ENCODE results near the gene LRP3. TPM values are rescaled to one million over a fixed set of nuclear protein-coding genes. Genes with fewer than 3 reads are reported as not detected.

Gene LRP3
- total RNA-seq, 5 donors from 2014 or later (not counting 1 experiment from before 2014, with no cell fraction given) = 0.13 to 0.55 (median 0.19) TPM; not detected in 2

GRCh38 chr19:33251526-33252090 lies 57.5 kb downstream of the LRP3 start:
- no peak for ATAC-seq (replicated peaks in 1 of 4)
- Histone ChIP-seq H3K9me3 (no peaks in the 10 kb centered on the region), H3K36me3 (ENCODE audit: control insufficient read depth in 2 of 2, extremely low read depth in 1 of 2, insufficient read depth in 1 of 2, low read length in 1 of 2) (no peaks in the 10 kb centered on the region), H3K4me3 (ENCODE audit: control insufficient read depth in 1 of 2, extremely low read depth in 1 of 2, low read length in 1 of 2) (no peak overlapping the region), H3K27ac (ENCODE audit: low read length) (no peak overlapping the region), H3K4me1 (ENCODE audit: control insufficient read depth in 1 of 2, extremely low read depth in 1 of 2, insufficient read depth in 2 of 2, low read length in 2 of 2) (peaks cover 0 to 6% of the 10 kb centered on the region in 2 experiments), H3K27me3 (replicated peaks in 1 of 2; ENCODE audit: control insufficient read depth in 2 of 2, extremely low read depth in 1 of 2, insufficient read depth in 2 of 2, low read length in 1 of 2) (peaks cover 0 to 32% of the 10 kb centered on the region in 2 experiments)
- H3K4me3 Mint-ChIP-seq = no peak overlapping the region
- DNase-seq = no peak
- no peaks in the 10 kb centered on the region for H3K9me3 Mint-ChIP-seq
- no peaks in the 10 kb centered on the region for H3K36me3 Mint-ChIP-seq
- ChIA-PET POLR2A (no interaction called here), CTCF (interaction anchor here in 1 of 2 donors (0.6 kb wide), 2 partner anchors 64 to 93 kb away, joined by 3 read pairs; no protein-coding TSS in a partner anchor)
- H3K27me3 Mint-ChIP-seq = peaks cover 0 to 5% of the 10 kb centered on the region in 2 donors
- WGBS (ENCODE audit: insufficient coverage) = 92% methylated on average over 14 of the region's 17 CpGs
- no peak overlapping the region for H3K27ac Mint-ChIP-seq
- no peaks in the 10 kb centered on the region for H3K4me1 Mint-ChIP-seq

GRCh38 chr19:33252418-33252962 lies 58.4 kb downstream of the LRP3 start:
- no peak for DNase-seq
- WGBS (ENCODE audit: insufficient coverage) = 80% methylated on average over 2 of the region's 4 CpGs
- CTCF ChIA-PET = interaction anchor here in 1 of 2 donors (0.6 kb wide), 1 partner anchor 92 kb away, joined by 3 read pairs; no protein-coding TSS in a partner anchor

DNA sequence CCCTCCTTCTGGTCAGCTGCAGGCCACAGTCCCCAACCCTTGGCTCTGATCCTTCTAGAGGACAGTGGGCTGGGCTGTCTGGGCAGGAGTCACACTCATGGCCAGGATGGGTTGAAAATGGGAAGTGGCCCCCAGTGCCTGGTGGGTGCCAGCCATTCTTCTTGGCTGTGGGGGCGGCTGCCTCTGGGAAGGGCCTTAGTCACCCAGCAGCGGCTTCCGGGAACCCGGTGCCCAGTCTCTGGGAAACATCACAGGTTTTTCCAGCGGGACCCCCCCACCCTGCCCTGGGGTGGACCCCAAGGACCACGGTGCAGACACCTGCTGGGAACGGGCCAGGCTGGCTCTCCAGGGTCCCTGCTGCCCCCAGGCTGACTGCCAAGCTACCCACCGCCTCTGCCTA lies 58.8 kb downstream of the LRP3 start:
- Mint-ChIP-seq H3K4me3 (no peak overlapping the region), H3K36me3 (no peaks in the 10 kb centered on the region), H3K9me3 (peaks cover 0 to 3% (median 0%) of the 10 kb centered on the region in 3 donors), H3K4me1 (no peaks in the 10 kb centered on the region), H3K27ac (no peak overlapping the region), H3K27me3 (peaks cover 0 to 5% of the 10 kb centered on the region in 2 donors)
- no peak for DNase-seq
- no peaks in the 10 kb centered on the region for H3K36me3 ChIP-seq (ENCODE audit: control insufficient read depth in 2 of 2, extremely low read depth in 1 of 2, insufficient read depth in 1 of 2, low read length in 1 of 2)
- no peak overlapping the region for H3K27ac ChIP-seq (ENCODE audit: low read length)
- H3K9me3 ChIP-seq = no peaks in the 10 kb centered on the region
- POLR2A ChIA-PET = no interaction called here
- ATAC-seq (replicated peaks in 1 of 4) = no peak
- no peak overlapping the region for H3K4me3 ChIP-seq (ENCODE audit: control insufficient read depth in 1 of 2, extremely low read depth in 1 of 2, low read length in 1 of 2)
- H3K4me1 ChIP-seq (ENCODE audit: control insufficient read depth in 1 of 2, extremely low read depth in 1 of 2, insufficient read depth in 2 of 2, low read length in 2 of 2) = peaks cover 0 to 6% of the 10 kb centered on the region in 2 experiments
- 81% methylated on average over 4 of the region's 8 CpGs for WGBS (ENCODE audit: insufficient coverage)
- CTCF ChIA-PET = no interaction called here
- H3K27me3 ChIP-seq (replicated peaks in 1 of 2; ENCODE audit: control insufficient read depth in 2 of 2, extremely low read depth in 1 of 2, insufficient read depth in 2 of 2, low read length in 1 of 2) = peaks cover 0 to 32% of the 10 kb centered on the region in 2 experiments

More at GRCh38 chr19:33252418-33252962, 58.4 kb downstream of the LRP3 start:
- Histone ChIP-seq H3K36me3 (ENCODE audit: control insufficient read depth in 2 of 2, extremely low read depth in 1 of 2, insufficient read depth in 1 of 2, low read length in 1 of 2) (no peaks in the 10 kb centered on the region), H3K27ac (ENCODE audit: low read length) (no peak overlapping the region), H3K4me1 (ENCODE audit: control insufficient read depth in 1 of 2, extremely low read depth in 1 of 2, insufficient read depth in 2 of 2, low read length in 2 of 2) (peaks cover 0 to 6% of the 10 kb centered on the region in 2 experiments), H3K27me3 (replicated peaks in 1 of 2; ENCODE audit: control insufficient read depth in 2 of 2, extremely low read depth in 1 of 2, insufficient read depth in 2 of 2, low read length in 1 of 2) (peaks cover 0 to 32% of the 10 kb centered on the region in 2 experiments), H3K9me3 (no peaks in the 10 kb centered on the region), H3K4me3 (ENCODE audit: control insufficient read depth in 1 of 2, extremely low read depth in 1 of 2, low read length in 1 of 2) (no peak overlapping the region)
- Mint-ChIP-seq H3K4me1 (no peaks in the 10 kb centered on the region), H3K36me3 (no peaks in the 10 kb centered on the region), H3K9me3 (no peaks in the 10 kb centered on the region), H3K4me3 (no peak overlapping the region), H3K27me3 (peaks cover 0 to 5% of the 10 kb centered on the region in 2 donors), H3K27ac (no peak overlapping the region)
- ATAC-seq (replicated peaks in 1 of 4) = no peak
- POLR2A ChIA-PET = no interaction called here

DNA sequence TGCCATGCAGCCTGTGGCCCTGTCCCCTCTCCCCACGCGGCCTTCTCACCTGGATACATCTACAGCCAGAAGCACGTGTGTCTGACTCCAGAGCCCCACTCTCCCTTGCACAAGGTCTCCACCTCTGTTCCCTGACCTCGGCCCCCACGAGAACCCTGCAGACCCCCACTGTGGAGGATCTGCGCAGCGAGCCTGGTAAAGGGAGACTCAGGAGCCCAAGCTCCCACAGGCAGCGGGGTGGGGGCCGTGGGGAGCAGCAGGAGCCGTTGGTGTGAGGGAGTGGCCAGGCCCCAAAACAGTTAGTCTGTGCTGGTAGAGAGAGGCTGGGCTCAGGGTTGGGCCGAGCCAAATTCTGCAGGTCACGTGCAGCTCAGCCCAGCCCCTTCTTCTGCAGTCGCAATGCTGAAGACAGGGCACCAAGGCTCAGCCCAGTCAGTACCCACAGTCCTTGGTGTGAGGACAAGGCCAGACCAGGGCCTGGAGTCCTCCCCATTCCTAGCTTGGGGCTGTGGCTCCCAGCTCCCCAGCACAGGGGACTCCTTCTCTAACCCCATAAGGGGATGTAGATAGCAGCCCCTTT lies 60.2 kb downstream of the LRP3 start:
- H3K9me3 Mint-ChIP-seq = peaks cover 0 to 8% (median 2%) of the 10 kb centered on the region in 3 donors

GRCh38 chr19:33255781-33256180 lies 61.7 kb downstream of the LRP3 start:
- 79% methylated on average over 6 of the region's 7 CpGs for WGBS (ENCODE audit: insufficient coverage)
- Mint-ChIP-seq H3K4me1 (peaks cover 2 to 4% (median 2%) of the 10 kb centered on the region in 3 donors), H3K4me3 (no peak overlapping the region), H3K36me3 (no peaks in the 10 kb centered on the region), H3K9me3 (peaks cover 0 to 8% (median 2%) of the 10 kb centered on the region in 3 donors), H3K27me3 (peaks cover 6 to 7% of the 10 kb centered on the region in 2 donors), H3K27ac (no peak overlapping the region)
- H3K4me1 ChIP-seq (ENCODE audit: control insufficient read depth in 1 of 2, extremely low read depth in 1 of 2, insufficient read depth in 2 of 2, low read length in 2 of 2) = peaks cover 0 to 6% of the 10 kb centered on the region in 2 experiments
- no peaks in the 10 kb centered on the region for H3K36me3 ChIP-seq (ENCODE audit: control insufficient read depth in 2 of 2, extremely low read depth in 1 of 2, insufficient read depth in 1 of 2, low read length in 1 of 2)
- ChIA-PET CTCF (no interaction called here), POLR2A (no interaction called here)
- peaks cover 0 to 28% of the 10 kb centered on the region in 2 experiments for H3K27me3 ChIP-seq (replicated peaks in 1 of 2; ENCODE audit: control insufficient read depth in 2 of 2, extremely low read depth in 1 of 2, insufficient read depth in 2 of 2, low read length in 1 of 2)
- ATAC-seq (replicated peaks in 1 of 4) (no peak), DNase-seq (no peak)
- no peak overlapping the region for H3K27ac ChIP-seq (ENCODE audit: low read length)
- H3K4me3 ChIP-seq (ENCODE audit: control insufficient read depth in 1 of 2, extremely low read depth in 1 of 2, low read length in 1 of 2) = no peak overlapping the region
- H3K9me3 ChIP-seq = no peaks in the 10 kb centered on the region

More for the DNA sequence above, 60.2 kb downstream of the LRP3 start:
- Histone ChIP-seq H3K27ac (ENCODE audit: low read length) (no peak overlapping the region), H3K27me3 (replicated peaks in 1 of 2; ENCODE audit: control insufficient read depth in 2 of 2, extremely low read depth in 1 of 2, insufficient read depth in 2 of 2, low read length in 1 of 2) (peaks cover 0 to 27% of the 10 kb centered on the region in 2 experiments), H3K9me3 (no peaks in the 10 kb centered on the region), H3K4me3 (ENCODE audit: control insufficient read depth in 1 of 2, extremely low read depth in 1 of 2, low read length in 1 of 2) (no peak overlapping the region), H3K4me1 (ENCODE audit: control insufficient read depth in 1 of 2, extremely low read depth in 1 of 2, insufficient read depth in 2 of 2, low read length in 2 of 2) (peaks cover 0 to 3% of the 10 kb centered on the region in 2 experiments), H3K36me3 (ENCODE audit: control insufficient read depth in 2 of 2, extremely low read depth in 1 of 2, insufficient read depth in 1 of 2, low read length in 1 of 2) (no peaks in the 10 kb centered on the region)
- Mint-ChIP-seq H3K27me3 (peaks cover 0 to 5% of the 10 kb centered on the region in 2 donors), H3K27ac (no peak overlapping the region), H3K36me3 (no peaks in the 10 kb centered on the region), H3K4me3 (no peak overlapping the region), H3K4me1 (no peaks in the 10 kb centered on the region)
- DNase-seq (no peak), ATAC-seq (replicated peaks in 1 of 4) (no peak)
- ChIA-PET CTCF (no interaction called here), POLR2A (no interaction called here)
- 82% methylated on average over 7 of the region's 13 CpGs for WGBS (ENCODE audit: insufficient coverage)

DNA sequence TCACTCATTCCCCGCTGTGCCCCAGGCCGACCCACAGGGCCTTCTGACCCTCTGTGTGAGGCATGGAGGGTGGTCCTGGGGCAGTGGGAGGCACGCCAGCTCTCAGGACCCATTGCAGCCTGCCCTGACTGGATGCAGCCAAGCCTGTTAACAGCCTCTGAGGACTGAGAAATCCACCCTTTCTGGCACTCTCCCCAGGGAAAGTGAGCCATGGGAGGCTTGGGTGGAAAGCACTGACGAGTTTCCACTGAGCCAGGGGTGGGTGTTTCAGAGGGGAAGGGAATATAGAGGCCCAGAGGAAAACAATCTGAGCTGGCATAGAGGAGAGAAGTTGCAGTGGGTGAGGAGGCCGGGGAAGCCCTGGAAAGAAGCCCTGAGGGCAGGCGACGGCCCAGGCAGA lies 62.1 kb downstream of the LRP3 start:
- peaks cover 0 to 28% of the 10 kb centered on the region in 2 experiments for H3K27me3 ChIP-seq (replicated peaks in 1 of 2; ENCODE audit: control insufficient read depth in 2 of 2, extremely low read depth in 1 of 2, insufficient read depth in 2 of 2, low read length in 1 of 2)
- DNase-seq (no peak), ATAC-seq (replicated peaks in 1 of 4) (no peak)
- H3K27ac ChIP-seq (ENCODE audit: low read length) = no peak overlapping the region
- H3K4me1 ChIP-seq (ENCODE audit: control insufficient read depth in 1 of 2, extremely low read depth in 1 of 2, insufficient read depth in 2 of 2, low read length in 2 of 2) = peaks cover 0 to 10% of the 10 kb centered on the region in 2 experiments
- Mint-ChIP-seq H3K27ac (no peak overlapping the region), H3K36me3 (no peaks in the 10 kb centered on the region), H3K27me3 (peaks cover 7 to 9% of the 10 kb centered on the region in 2 donors), H3K4me1 (peaks cover 5 to 9% (median 7%) of the 10 kb centered on the region in 3 donors), H3K9me3 (peaks cover 0 to 8% (median 2%) of the 10 kb centered on the region in 3 donors), H3K4me3 (no peak overlapping the region)
- no peak overlapping the region for H3K4me3 ChIP-seq (ENCODE audit: control insufficient read depth in 1 of 2, extremely low read depth in 1 of 2, low read length in 1 of 2)
- 72% methylated on average over 5 of the region's 7 CpGs for WGBS (ENCODE audit: insufficient coverage)
- ChIA-PET CTCF (no interaction called here), POLR2A (no interaction called here)
- H3K9me3 ChIP-seq = no peaks in the 10 kb centered on the region
- no peaks in the 10 kb centered on the region for H3K36me3 ChIP-seq (ENCODE audit: control insufficient read depth in 2 of 2, extremely low read depth in 1 of 2, insufficient read depth in 1 of 2, low read length in 1 of 2)

Data from T-cell (primary cell).